Measurements from ENCODE around the gene NAT14.

- TF ChIP-seq EP300 (IDR thresholded peaks at IDR 0.05) (no peak), MYC (IDR thresholded peaks at IDR 0.05; ENCODE audit: borderline replicate concordance, low read length) (no peak), CBX8 (IDR thresholded peaks at IDR 0.05) (no peak), POLR2A (IDR thresholded peaks at IDR 0.05; ENCODE audit: low read length) (no peak), PHF8 (IDR thresholded peaks at IDR 0.05; ENCODE audit: borderline replicate concordance, low read depth) (no peak), CHD2 (IDR thresholded peaks at IDR 0.05; ENCODE audit: low read length, partially characterized antibody) (no peak)
Observed at GRCh38 chr19:55500368-55500952, 15.5 kb downstream of the NAT14 start.
